Stomach (tissue), 4 donors: ENCODE results near the gene PADI6.
"Not testable (repeated sequence)": the region's sequence is repeated elsewhere in the genome, so short reads cannot be mapped to it uniquely, and the experiment has no call there.

Source experiments
- CTCF ChIP-seq, 7 experiments: fragments of 450-650 bp in 4 of 7; fragments of 200-600 bp in 3 of 7; sonication (generic) in 3 of 7; IDR thresholded peaks; one replicate each; pipeline ENCODE4 v1.5.1; 2016 to 2019; ENCODE audit warnings: antibody characterized with exemption in 7 of 7, control low read depth in 2 of 7, mild to moderate bottlenecking in 1 of 7
- EP300 ChIP-seq: sonication (generic); formaldehyde crosslinking; IDR thresholded peaks from one replicate; pipeline ENCODE4 v1.6.1; 2017; ENCODE audit warnings: antibody characterized with exemption
- POLR2A ChIP-seq, 4 donors: fragments of 450-650 bp; IDR thresholded peaks; one replicate each; pipeline ENCODE4 v1.6.1; 2016; ENCODE audit warnings: antibody characterized with exemption in 4 of 4, control low read depth in 2 of 4, mild to moderate bottlenecking in 1 of 4, moderate library complexity in 1 of 4

DNA sequence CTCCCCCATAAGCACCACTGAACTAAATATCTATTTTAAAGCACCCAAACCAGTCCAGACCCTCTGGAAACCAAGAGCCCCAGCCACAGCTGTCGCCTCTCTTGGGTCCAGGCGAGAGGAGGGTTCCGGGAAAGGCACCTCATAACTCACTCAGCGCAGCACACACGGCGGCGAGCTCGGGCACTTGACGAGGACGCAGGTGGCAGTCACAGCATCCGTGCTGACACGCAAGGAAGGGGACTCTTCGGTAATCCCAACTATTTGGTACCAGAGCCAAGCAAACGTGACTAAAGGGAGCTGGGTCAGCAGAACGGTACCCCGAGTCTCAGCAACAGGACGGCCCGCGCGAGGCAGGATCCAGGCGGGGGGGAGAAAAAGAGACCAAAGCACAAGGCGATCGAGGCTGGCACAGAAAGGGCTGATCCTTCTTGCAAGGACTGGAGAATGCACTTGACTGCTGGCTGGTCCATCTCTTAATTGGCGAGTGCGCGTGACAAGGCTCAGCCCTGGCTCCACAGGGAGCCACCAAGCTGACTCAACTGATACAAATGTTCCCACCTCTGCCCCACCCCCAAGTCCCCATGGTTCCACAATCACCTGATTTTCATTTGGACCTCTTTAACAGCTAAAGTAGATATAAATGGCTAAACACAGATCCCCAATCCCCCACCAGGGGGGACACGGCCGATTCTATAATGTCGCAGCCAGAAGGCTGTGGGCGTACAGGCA is 36.0 kb downstream of the PADI6 start:
- TF ChIP-seq CTCF (IDR thresholded peaks at IDR 0.05); POLR2A (IDR thresholded peaks at IDR 0.05); EP300: not testable (repeated sequence)
